KMS-11 (cell line): ENCODE results near the gene CDH22.

Experiments
- H2AFZ ChIP-seq: fragments of 200-600 bp; sonication (generic); 2 replicates; pipeline ENCODE4 v1.6.1; 2016; ENCODE audit warnings: antibody characterized with exemption, mixed run types, low read depth
- H3K27ac ChIP-seq: fragments of 200-600 bp; sonication (generic); 2 replicates; pipeline ENCODE4 v1.6.1; 2016; ENCODE audit warnings: mild to moderate bottlenecking, mixed run types
- H3K27me3 ChIP-seq: fragments of 200-600 bp; sonication (generic); 2 replicates; pipeline ENCODE4 v1.6.1; 2017; ENCODE audit warnings: mild to moderate bottlenecking, low read depth, mixed run types, moderate library complexity; ENCODE audit not compliant: insufficient read depth
- H3K36me3 ChIP-seq: fragments of 200-600 bp; sonication (generic); 2 replicates; pipeline ENCODE4 v1.6.1; 2017; ENCODE audit warnings: mild to moderate bottlenecking, mixed run types; ENCODE audit not compliant: insufficient read depth
- H3K4me1 ChIP-seq: fragments of 200-600 bp; sonication (generic); 2 replicates; pipeline ENCODE4 v1.6.1; 2016; ENCODE audit warnings: mild to moderate bottlenecking, low read depth, mixed run types; ENCODE audit not compliant: poor library complexity, severe bottlenecking
- H3K4me2 ChIP-seq: fragments of 200-600 bp; sonication (generic); 2 replicates; pipeline ENCODE4 v1.7.0; 2016; ENCODE audit warnings: mild to moderate bottlenecking, mixed run types
- H3K4me3 ChIP-seq: fragments of 200-600 bp; sonication (generic); IDR thresholded peaks from 2 replicates; pipeline ENCODE4 v1.6.1; 2017; ENCODE audit warnings: low read depth, low read length, mixed read lengths; ENCODE audit not compliant: insufficient read depth
- H3K79me2 ChIP-seq: fragments of 200-600 bp; sonication (generic); 2 replicates; pipeline ENCODE4 v1.6.1; 2016; ENCODE audit warnings: low read depth, mixed run types; ENCODE audit not compliant: insufficient read depth
- H3K9ac ChIP-seq: fragments of 200-600 bp; sonication (generic); 2 replicates; pipeline ENCODE4 v1.6.1; 2016; ENCODE audit warnings: mild to moderate bottlenecking, mixed run types
- H4K20me1 ChIP-seq: fragments of 200-600 bp; sonication (generic); 2 replicates; pipeline ENCODE4 v1.6.1; 2016; ENCODE audit warnings: mild to moderate bottlenecking, mixed run types; ENCODE audit not compliant: insufficient read depth
- TF ChIP-seq, protein P1 (sequence below): fragments of 200-600 bp; sonication (generic); conservative IDR thresholded peaks from 2 replicates; pipeline ENCODE4 v1.6.1; 2017; ENCODE audit warnings: low read depth, mild to moderate bottlenecking, antibody characterized with exemption, low read length, moderate library complexity, mixed read lengths

CDH22 gene

DNA sequence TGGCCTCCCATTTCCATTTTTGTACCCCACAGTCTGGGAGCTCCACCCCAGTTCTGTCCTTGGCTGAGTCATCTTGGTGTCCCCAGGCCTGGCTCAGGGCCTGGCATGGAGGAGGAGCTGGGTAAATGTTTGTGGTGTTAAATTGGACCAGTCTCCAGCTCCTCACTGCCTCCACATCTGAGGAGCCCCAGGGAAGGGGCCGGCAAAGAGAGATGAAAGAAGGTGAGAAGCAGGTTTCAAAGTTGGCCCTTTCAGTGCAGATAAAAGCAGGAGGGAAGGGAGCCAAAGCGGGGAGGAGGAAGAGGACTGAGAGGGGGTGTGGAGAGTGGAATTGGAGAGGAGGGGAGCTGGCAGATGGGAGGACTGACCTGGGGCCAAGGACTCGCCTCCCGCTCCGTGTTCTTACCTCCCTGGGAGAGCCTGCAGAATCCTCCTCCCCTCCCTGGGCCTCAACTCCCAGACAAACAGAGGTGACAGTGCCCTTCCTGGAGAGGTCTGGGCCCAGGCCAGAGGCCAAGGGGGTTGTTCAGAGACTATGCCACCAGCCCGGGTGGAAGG is 101.2 kb downstream of the CDH22 start:
- Histone ChIP-seq H3K36me3 (no peaks in the 10 kb centered on the region), H3K79me2 (no peaks in the 10 kb centered on the region), H3K4me3 (no peak overlapping the region), H3K9ac (no peak overlapping the region), H3K4me1 (no peaks in the 10 kb centered on the region), H2AFZ (no peak overlapping the region), H3K27ac (no peak overlapping the region), H3K27me3 (peaks cover 92% of the 10 kb centered on the region), H3K4me2 (no peak overlapping the region), H4K20me1 (no peaks in the 10 kb centered on the region)
- TF ChIP-seq, protein P1, sequence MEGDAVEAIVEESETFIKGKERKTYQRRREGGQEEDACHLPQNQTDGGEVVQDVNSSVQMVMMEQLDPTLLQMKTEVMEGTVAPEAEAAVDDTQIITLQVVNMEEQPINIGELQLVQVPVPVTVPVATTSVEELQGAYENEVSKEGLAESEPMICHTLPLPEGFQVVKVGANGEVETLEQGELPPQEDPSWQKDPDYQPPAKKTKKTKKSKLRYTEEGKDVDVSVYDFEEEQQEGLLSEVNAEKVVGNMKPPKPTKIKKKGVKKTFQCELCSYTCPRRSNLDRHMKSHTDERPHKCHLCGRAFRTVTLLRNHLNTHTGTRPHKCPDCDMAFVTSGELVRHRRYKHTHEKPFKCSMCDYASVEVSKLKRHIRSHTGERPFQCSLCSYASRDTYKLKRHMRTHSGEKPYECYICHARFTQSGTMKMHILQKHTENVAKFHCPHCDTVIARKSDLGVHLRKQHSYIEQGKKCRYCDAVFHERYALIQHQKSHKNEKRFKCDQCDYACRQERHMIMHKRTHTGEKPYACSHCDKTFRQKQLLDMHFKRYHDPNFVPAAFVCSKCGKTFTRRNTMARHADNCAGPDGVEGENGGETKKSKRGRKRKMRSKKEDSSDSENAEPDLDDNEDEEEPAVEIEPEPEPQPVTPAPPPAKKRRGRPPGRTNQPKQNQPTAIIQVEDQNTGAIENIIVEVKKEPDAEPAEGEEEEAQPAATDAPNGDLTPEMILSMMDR: no peak

DNA sequence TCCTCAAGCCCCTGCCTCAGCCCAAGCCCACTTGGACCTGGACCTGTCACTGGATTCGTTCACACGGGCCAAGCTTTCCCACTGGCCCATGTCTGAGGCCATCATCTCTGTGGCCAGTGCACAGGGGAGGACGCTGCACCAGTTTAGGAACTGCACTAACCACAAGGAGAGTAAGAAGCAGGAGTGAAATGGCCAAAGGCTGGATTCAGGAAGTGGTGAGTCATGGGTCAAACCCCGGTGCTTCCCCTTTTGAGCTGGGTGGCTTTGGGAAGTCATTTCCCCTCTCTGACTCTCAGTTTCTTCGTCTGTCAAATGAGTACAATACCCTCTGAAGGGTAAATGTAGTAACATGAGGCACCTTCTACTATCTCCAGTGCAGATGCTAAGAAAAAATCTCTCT is 102.3 kb downstream of the CDH22 start:
- no peak overlapping the region for H3K9ac ChIP-seq
- no peak overlapping the region for H3K4me3 ChIP-seq
- no peak overlapping the region for H2AFZ ChIP-seq
- H3K36me3 ChIP-seq: no peaks in the 10 kb centered on the region
- no peak overlapping the region for H3K4me2 ChIP-seq
- TF ChIP-seq, protein P1: no peak
- H3K27me3 ChIP-seq: peaks cover 92% of the 10 kb centered on the region
- H4K20me1 ChIP-seq: no peaks in the 10 kb centered on the region
- no peaks in the 10 kb centered on the region for H3K79me2 ChIP-seq
- H3K4me1 ChIP-seq: no peaks in the 10 kb centered on the region
- no peak overlapping the region for H3K27ac ChIP-seq

DNA sequence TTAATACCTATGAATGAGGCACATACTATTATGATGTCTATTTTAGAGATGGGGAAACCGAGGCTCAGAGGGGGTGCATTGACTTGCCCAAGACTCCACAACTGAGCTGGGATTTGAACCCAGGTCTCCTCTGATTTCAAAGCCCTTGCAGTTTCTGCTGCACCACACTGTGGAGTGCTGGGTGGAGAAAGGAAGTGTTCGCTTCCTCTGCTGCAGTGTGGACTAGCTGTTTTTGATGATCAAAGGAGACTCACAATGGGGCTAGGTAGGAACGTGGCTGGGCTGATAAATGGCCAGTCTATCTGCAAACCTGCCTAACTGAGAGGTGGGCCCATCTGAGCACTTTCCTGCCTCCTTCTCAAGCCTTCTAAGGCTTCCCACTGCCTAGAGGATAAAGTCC is 102.9 kb downstream of the CDH22 start:
- no peak overlapping the region for H3K27ac ChIP-seq

DNA sequence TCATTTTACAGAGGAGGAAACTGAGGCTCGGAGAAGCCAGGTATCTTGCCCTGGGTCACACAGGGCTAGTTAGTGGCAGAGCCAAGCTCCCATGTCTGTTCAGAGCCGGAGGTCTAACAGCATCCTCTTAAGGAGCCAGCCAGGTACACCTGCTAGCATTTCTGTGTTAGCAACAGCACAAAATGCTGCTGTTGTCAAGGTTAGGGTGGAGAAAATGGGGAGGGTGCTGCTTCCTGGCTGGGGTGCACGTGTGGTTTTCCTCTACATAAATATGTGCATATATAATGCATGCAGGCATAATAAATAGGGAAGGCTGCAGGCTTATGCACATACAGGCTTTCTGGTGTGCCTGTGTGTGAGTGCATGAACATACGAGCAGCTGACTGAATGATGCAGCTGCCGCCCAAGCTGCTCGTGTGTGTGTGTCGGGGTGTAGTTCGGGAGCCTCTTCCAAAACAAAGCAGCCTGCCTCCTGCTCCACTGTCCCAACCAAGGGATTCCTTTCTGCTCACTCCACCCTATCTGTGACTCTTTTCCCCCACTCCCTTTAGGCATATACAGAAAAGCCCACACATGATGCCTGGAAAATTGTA is 103.6 kb downstream of the CDH22 start:
- Histone ChIP-seq H3K79me2 (no peaks in the 10 kb centered on the region), H2AFZ (no peak overlapping the region), H3K4me1 (no peaks in the 10 kb centered on the region), H3K36me3 (no peaks in the 10 kb centered on the region), H3K27me3 (peaks cover 85% of the 10 kb centered on the region), H4K20me1 (no peaks in the 10 kb centered on the region), H3K27ac (no peak overlapping the region), H3K9ac (no peak overlapping the region), H3K4me2 (no peak overlapping the region), H3K4me3 (no peak overlapping the region)
- TF ChIP-seq, protein P1: no peak

More for the DNA sequence above, 102.9 kb downstream of the CDH22 start:
- TF ChIP-seq, protein P1: no peak
- Histone ChIP-seq H3K79me2 (no peaks in the 10 kb centered on the region), H3K4me1 (no peaks in the 10 kb centered on the region), H3K27me3 (peaks cover 88% of the 10 kb centered on the region), H3K4me2 (no peak overlapping the region), H3K4me3 (no peak overlapping the region), H2AFZ (no peak overlapping the region), H3K36me3 (no peaks in the 10 kb centered on the region), H4K20me1 (no peaks in the 10 kb centered on the region), H3K9ac (no peak overlapping the region)
